Liver (tissue), 9 donors: Measurements from ENCODE around the gene A4GALT. TPM values are rescaled to one million over a fixed set of nuclear protein-coding genes. Genes with fewer than 3 reads are reported as not detected.

Experiments used
- DNase-seq: peaks from one replicate; pipeline ENCODE4 v3.0.0-alpha.2; 2017; ENCODE audit warnings: low spot score
- H3K27ac ChIP-seq, 2 donors: one replicate each; pipeline ENCODE4 v1.7.0; 2013; ENCODE audit warnings: inconsistent platforms in 2 of 2, low read length in 2 of 2, control low read depth in 1 of 2, low read depth in 1 of 2, mild to moderate bottlenecking in 1 of 2
- H3K27me3 ChIP-seq, 4 donors: one replicate each; pipeline versions ENCODE4 v1.6.1 to v1.7.0; 2013; ENCODE audit warnings: low read length in 3 of 4, inconsistent platforms in 1 of 4, mild to moderate bottlenecking in 1 of 4, moderate library complexity in 1 of 4; ENCODE audit not compliant: control insufficient read depth in 4 of 4, insufficient read depth in 4 of 4
- H3K36me3 ChIP-seq, 4 donors: one replicate each; pipeline versions ENCODE4 v1.6.1 to v1.7.0; 2013; ENCODE audit warnings: low read length in 3 of 4, mild to moderate bottlenecking in 3 of 4, low read depth in 1 of 4, moderate library complexity in 1 of 4; ENCODE audit not compliant: control insufficient read depth in 4 of 4, insufficient read depth in 3 of 4
- H3K4me1 ChIP-seq, 4 donors: one replicate each; pipeline versions ENCODE4 v1.6.1 to v1.7.0; 2013; ENCODE audit warnings: low read length in 3 of 4, mild to moderate bottlenecking in 3 of 4, moderate library complexity in 1 of 4; ENCODE audit not compliant: control insufficient read depth in 4 of 4, insufficient read depth in 4 of 4
- H3K4me3 ChIP-seq, 3 donors: one replicate each; pipeline versions ENCODE4 v1.6.1 to v1.7.0; 2013; ENCODE audit warnings: low read length in 3 of 3, control low read depth in 1 of 3, low read depth in 1 of 3, mild to moderate bottlenecking in 1 of 3
- H3K9ac ChIP-seq, 2 donors: one replicate each; pipeline ENCODE4 v1.7.0; 2013; ENCODE audit warnings: low read length in 2 of 2, mild to moderate bottlenecking in 2 of 2, moderate library complexity in 2 of 2, control low read depth in 1 of 2, low read depth in 1 of 2
- H3K9me3 ChIP-seq, 4 donors: one replicate each; pipeline versions ENCODE4 v1.6.1 to v1.7.0; 2013; ENCODE audit warnings: low read length in 3 of 4; ENCODE audit not compliant: control insufficient read depth in 4 of 4
- ATF3 ChIP-seq: IDR thresholded peaks from 2 replicates; pipeline ENCODE4 v1.6.1; 2016; ENCODE audit warnings: antibody characterized with exemption
- CTCF ChIP-seq: fragments of 150-350 bp; IDR thresholded peaks from 2 replicates; pipeline ENCODE4 v1.5.1; 2017; ENCODE audit warnings: improper control_type of control experiment, low read depth, low read length; ENCODE audit not compliant: missing input control
- EGR1 ChIP-seq, 2 donors: IDR thresholded peaks; 2 replicates each; pipeline ENCODE4 v1.6.1; 2016 to 2018; ENCODE audit warnings: antibody characterized with exemption in 2 of 2, low read depth in 2 of 2
- FOXA1 ChIP-seq: IDR thresholded peaks from 2 replicates; pipeline ENCODE4 v1.6.1; 2016; ENCODE audit warnings: antibody characterized with exemption
- FOXA2 ChIP-seq: IDR thresholded peaks from 2 replicates; pipeline ENCODE4 v1.6.1; 2016; ENCODE audit warnings: antibody characterized with exemption
- GABPA ChIP-seq, 2 donors: IDR thresholded peaks in 1 of 2; conservative IDR thresholded peaks in 1 of 2; 2 replicates each; pipeline ENCODE4 v1.6.1; 2016; ENCODE audit warnings: antibody characterized with exemption in 2 of 2, mild to moderate bottlenecking in 1 of 2, moderate library complexity in 1 of 2
- HNF4A ChIP-seq, 2 donors: conservative IDR thresholded peaks; 2 replicates each; pipeline ENCODE4 v1.6.1; 2016; ENCODE audit warnings: antibody characterized with exemption in 2 of 2, mild to moderate bottlenecking in 2 of 2
- HNF4G ChIP-seq: IDR thresholded peaks from 2 replicates; pipeline ENCODE4 v1.6.1; 2016; ENCODE audit warnings: antibody characterized with exemption
- JUND ChIP-seq, 2 donors: IDR thresholded peaks; 2 replicates each; pipeline ENCODE4 v1.6.1; 2016; ENCODE audit warnings: antibody characterized with exemption in 2 of 2
- MAX ChIP-seq: IDR thresholded peaks from 2 replicates; pipeline ENCODE4 v1.6.1; 2016; ENCODE audit warnings: antibody characterized with exemption
- NR2F2 ChIP-seq: IDR thresholded peaks from 2 replicates; pipeline ENCODE4 v1.6.1; 2016; ENCODE audit warnings: antibody characterized with exemption
- RAD21 ChIP-seq, 2 donors: IDR thresholded peaks; 2 replicates each; pipeline ENCODE4 v1.6.1; 2016; ENCODE audit warnings: antibody characterized with exemption in 2 of 2, mild to moderate bottlenecking in 2 of 2
- REST ChIP-seq: IDR thresholded peaks from 2 replicates; pipeline ENCODE4 v1.6.1; 2016; ENCODE audit warnings: antibody characterized with exemption, mild to moderate bottlenecking
- RXRA ChIP-seq, 2 donors: IDR thresholded peaks; 2 replicates each; pipeline ENCODE4 v1.6.1; 2017 to 2018; ENCODE audit warnings: antibody characterized with exemption in 2 of 2, mild to moderate bottlenecking in 1 of 2
- SP1 ChIP-seq: IDR thresholded peaks from 2 replicates; pipeline ENCODE4 v1.6.1; 2018; ENCODE audit warnings: antibody characterized with exemption, mild to moderate bottlenecking
- TAF1 ChIP-seq: conservative IDR thresholded peaks from 2 replicates; pipeline ENCODE4 v1.6.1; 2016; ENCODE audit warnings: antibody characterized with exemption, mild to moderate bottlenecking
- YY1 ChIP-seq: IDR thresholded peaks from 2 replicates; pipeline ENCODE4 v1.6.1; 2016; ENCODE audit warnings: antibody characterized with exemption, mild to moderate bottlenecking
- ZBTB33 ChIP-seq: IDR thresholded peaks from 2 replicates; pipeline ENCODE4 v1.6.1; 2016; ENCODE audit warnings: antibody characterized with exemption
- WGBS: extraction: QIAGEN DNeasy Blood & Tissue Kit; methylation state at CpG from one replicate; pipeline ENCODE4 v1.1.7; 2013; 5-methylcytosine and 5-hydroxymethylcytosine counted together
- polyA plus RNA-seq, 2 donors: library from polyadenylated mRNA; stranded (reverse) in 1 of 2; unstranded in 1 of 2; fragments of 200-250 nt in 1 of 2; fragments of >200 nt in 1 of 2; fragmentation: Nextera tagmentation in 1 of 2; extraction: Ambion mirVana in 1 of 2; gene quantifications; one replicate each; pipeline versions ENCODE4 v1.2.1 to v1.2.3, GENCODE V29; 2013 to 2015
- total RNA-seq, 2 donors: library from RNA; depleted of rRNA; stranded (reverse); fragments of >200 nt; gene quantifications; one replicate each; pipeline ENCODE4 v1.2.3, GENCODE V29; 2014
- donor health status: healthy.
- donor health status: healthy.
- donor health status: healthy.
- donor health status: healthy.
- donor health status: healthy.

The A4GALT gene
- total and polyA plus RNA-seq, 4 donors: 1.6 to 8.2 (median 2.0) TPM

GRCh38 chr22:42656578-42656977 lies 64.1 kb downstream of the A4GALT start:
- TF ChIP-seq TAF1: no peak
- no peak for TF ChIP-seq FOXA1
- TF ChIP-seq SP1: no peak
- TF ChIP-seq RXRA (IDR thresholded peaks at IDR 0.05): no peak
- no peak for TF ChIP-seq FOXA2
- TF ChIP-seq REST: no peak
- no peak for TF ChIP-seq MAX
- TF ChIP-seq ATF3: no peak
- TF ChIP-seq CTCF: no peak
- no peak for TF ChIP-seq GABPA (IDR thresholded peaks at IDR 0.05 in 1 of 2, conservative IDR thresholded peaks at IDR 0.05 in 1 of 2)
- TF ChIP-seq JUND (IDR thresholded peaks at IDR 0.05): no peak
- TF ChIP-seq HNF4A (conservative IDR thresholded peaks at IDR 0.05): no peak
- TF ChIP-seq EGR1 (IDR thresholded peaks at IDR 0.05; ENCODE audit: low read depth in 2 of 2): no peak
- TF ChIP-seq NR2F2: no peak
- TF ChIP-seq ZBTB33: no peak
- TF ChIP-seq HNF4G: no peak
- no peak for TF ChIP-seq RAD21 (IDR thresholded peaks at IDR 0.05)
- Histone ChIP-seq H3K27me3 (no peaks in the 10 kb centered on the region), H3K27ac (no peak overlapping the region), H3K4me1 (peaks cover 4 to 16% (median 12%) of the 10 kb centered on the region in 4 donors), H3K4me3 (no peak overlapping the region), H3K36me3 (no peaks in the 10 kb centered on the region), H3K9ac (no peak overlapping the region), H3K9me3 (no peaks in the 10 kb centered on the region)
- 95% methylated on average over 8 of the region's 8 CpGs for WGBS
- DNase-seq: no peak

- H3K9ac ChIP-seq: no peak overlapping the region
- H3K27me3 ChIP-seq: no peaks in the 10 kb centered on the region
- no peak overlapping the region for H3K27ac ChIP-seq
- no peak for TF ChIP-seq CTCF
- no peak for TF ChIP-seq REST
- no peak for TF ChIP-seq GABPA (IDR thresholded peaks at IDR 0.05 in 1 of 2, conservative IDR thresholded peaks at IDR 0.05 in 1 of 2)
- no peak for TF ChIP-seq HNF4G
- TF ChIP-seq FOXA1: no peak
- no peak for TF ChIP-seq YY1
- TF ChIP-seq ATF3: no peak
- no peak for TF ChIP-seq HNF4A (conservative IDR thresholded peaks at IDR 0.05)
- TF ChIP-seq TAF1: no peak
- TF ChIP-seq JUND (IDR thresholded peaks at IDR 0.05): no peak
- no peak for TF ChIP-seq NR2F2
- TF ChIP-seq RXRA (IDR thresholded peaks at IDR 0.05): no peak
- TF ChIP-seq RAD21 (IDR thresholded peaks at IDR 0.05): no peak
Observed at GRCh38 chr22:42655693-42656092, 65.0 kb downstream of the A4GALT start.

More at GRCh38 chr22:42655693-42656092, 65.0 kb downstream of the A4GALT start:
- Histone ChIP-seq H3K4me1 (peaks cover 4 to 16% (median 12%) of the 10 kb centered on the region in 4 donors), H3K9me3 (no peaks in the 10 kb centered on the region), H3K36me3 (no peaks in the 10 kb centered on the region), H3K4me3 (no peak overlapping the region)
- no peak for DNase-seq
- WGBS: 74% methylated on average over 9 of the region's 9 CpGs
